Measurements from ENCODE around the gene ASCC1.
A peak's percentile ranks its signal among the peaks of the same experiment; 100 is the strongest.

Gene ASCC1

DNA sequence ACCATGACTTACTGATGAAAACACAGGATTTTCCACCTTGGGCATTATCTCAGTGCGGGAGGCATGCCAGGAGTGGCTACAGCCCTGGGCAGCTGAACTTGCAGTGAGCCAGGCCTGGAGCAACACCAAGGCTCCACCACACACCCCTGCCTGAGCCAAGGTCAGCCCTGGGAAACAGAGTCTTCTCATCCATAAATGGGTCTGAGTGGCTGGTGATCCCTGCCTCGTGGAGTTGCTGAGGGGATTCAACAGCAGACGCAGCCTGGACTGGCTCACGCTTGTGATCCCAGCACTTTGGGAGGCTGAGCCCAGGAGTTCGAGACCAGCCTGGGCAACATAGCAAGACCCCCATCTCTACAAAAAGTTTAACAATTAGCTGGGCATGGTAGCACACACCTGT, 160.0 kb downstream of the ASCC1 start:
- DNase-seq (ENCODE audit: extremely low read depth in 1 of 2, low read depth in 1 of 2), result no peak

DNA sequence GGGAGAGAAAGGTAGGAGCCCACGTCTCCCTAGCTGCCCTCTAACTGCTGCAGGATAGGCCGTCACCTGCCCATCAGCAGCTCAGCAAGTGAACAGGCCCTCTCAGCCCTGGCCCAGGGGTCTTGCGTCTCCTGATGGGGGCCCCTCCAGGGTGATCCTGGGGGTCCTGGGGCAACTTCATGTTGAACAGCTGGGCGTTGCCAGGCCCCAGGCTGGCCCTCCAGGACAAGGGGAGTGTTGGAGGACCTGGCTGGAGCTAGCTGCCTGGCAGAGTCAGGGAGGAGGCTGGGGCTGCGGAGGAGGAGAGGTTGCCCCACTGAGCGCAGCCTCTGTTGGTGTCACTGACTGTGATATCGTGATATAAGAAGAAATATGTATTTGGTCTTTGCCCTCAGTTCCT, 162.4 kb downstream of the ASCC1 start:
- no peak for DNase-seq (ENCODE audit: extremely low read depth in 1 of 2, low read depth in 1 of 2)

DNA sequence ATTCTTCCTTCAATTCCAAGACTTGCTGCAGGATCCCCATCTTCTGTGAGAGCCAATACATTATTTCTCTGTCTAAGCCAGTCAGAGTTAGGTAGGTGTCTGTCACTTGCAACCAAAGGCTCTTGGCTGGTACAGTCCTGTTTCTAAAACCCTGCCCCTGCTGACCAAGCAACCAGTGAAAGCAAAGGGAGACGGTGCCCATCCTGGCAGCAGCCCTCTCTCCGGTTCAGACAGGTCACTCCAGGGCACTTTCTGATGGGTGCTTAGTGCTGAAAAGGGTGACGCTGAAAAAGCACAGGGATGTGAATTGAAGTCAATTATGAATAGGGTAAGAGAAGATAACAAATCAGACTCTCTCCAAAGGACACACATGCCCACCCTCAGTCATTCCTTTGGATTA, 165.2 kb downstream of the ASCC1 start:
- DNase-seq (ENCODE audit: extremely low read depth in 1 of 2, low read depth in 1 of 2), result no peak

- DNase-seq (ENCODE audit: extremely low read depth in 1 of 2, low read depth in 1 of 2), result no peak
Observed at GRCh38 chr10:72049969-72050781, 165.9 kb downstream of the ASCC1 start.

DNA sequence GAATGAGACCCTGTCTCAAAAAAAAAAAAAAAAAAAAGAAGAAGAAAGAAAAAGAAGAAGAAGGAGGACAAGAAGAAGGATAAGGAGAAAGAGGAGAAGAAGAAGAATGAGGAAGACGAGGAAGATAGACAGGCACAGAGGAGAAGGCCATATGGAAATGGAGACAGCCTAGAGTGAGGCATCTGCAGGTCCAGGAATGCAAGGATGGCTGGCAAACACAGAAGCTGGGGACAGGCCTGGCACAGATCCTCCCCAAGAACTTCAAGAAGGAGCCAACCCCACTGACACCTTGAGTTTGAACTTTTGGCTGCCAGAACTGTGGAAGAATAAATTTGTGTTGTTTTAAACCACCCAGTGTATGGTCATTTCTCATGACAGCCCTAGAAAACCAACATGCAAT, 166.6 kb downstream of the ASCC1 start:
- DNase-seq (ENCODE audit: extremely low read depth in 1 of 2, low read depth in 1 of 2), result no peak

DNA sequence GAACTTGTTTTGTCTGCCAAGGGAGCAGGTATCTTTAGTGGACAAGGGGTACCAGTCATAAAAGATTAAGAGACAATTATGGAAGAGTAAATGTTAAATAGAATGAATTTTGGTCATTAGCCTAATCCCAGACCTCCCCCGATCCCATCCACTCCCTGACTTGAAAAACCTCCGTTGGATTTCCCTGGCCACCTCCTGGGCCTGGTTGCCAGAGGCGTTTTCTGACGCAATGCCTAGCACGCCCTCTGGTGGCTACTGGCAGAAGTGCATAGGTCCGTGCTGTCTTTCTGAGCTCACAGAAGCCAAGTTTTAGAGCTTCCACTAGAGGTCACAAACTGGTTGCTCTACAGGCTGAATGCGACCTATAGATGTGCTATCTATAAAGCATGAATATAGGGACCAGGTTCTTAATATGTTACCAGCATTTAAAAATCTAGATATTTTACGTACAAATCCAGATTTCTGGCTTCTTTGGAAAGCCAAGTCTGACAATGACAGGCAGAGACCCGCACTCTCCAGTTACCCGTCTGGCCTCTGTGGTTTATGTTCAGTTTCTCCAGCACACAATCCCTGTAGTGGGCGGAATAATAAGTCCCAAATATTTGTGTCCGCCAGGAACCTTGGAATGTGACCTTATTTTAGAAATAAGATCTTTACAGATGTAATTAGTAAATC, 167.5 kb downstream of the ASCC1 start:
- DNase-seq (ENCODE audit: extremely low read depth in 1 of 2, low read depth in 1 of 2), result peak; percentile 71 to 78
